Osteocyte (in vitro differentiated cells): Measurements from ENCODE around the gene CAMK1D. TPM values are rescaled to one million over a fixed set of nuclear protein-coding genes. Genes with fewer than 3 reads are reported as not detected.

Source experiments
- DNase-seq: peaks from one replicate; pipeline ENCODE4 v3.0.0; 2021; ENCODE audit warnings: mixed read lengths; ENCODE audit not compliant: unreplicated experiment; ENCODE audit errors: extremely low spot score
- H3K27ac Mint-ChIP-seq: one replicate; pipeline ENCODE4 v1.8.0; 2021; ENCODE audit warnings: mild to moderate bottlenecking, mixed read lengths; ENCODE audit not compliant: unreplicated experiment
- H3K27me3 Mint-ChIP-seq: one replicate; pipeline ENCODE4 v1.8.0; 2021; ENCODE audit warnings: mixed read lengths; ENCODE audit not compliant: unreplicated experiment
- H3K36me3 Mint-ChIP-seq: one replicate; pipeline ENCODE4 v1.8.0; 2021; ENCODE audit warnings: mixed read lengths; ENCODE audit not compliant: unreplicated experiment
- H3K4me1 Mint-ChIP-seq: one replicate; pipeline ENCODE4 v1.8.0; 2021; ENCODE audit warnings: mixed read lengths; ENCODE audit not compliant: unreplicated experiment
- H3K4me3 Mint-ChIP-seq: one replicate; pipeline ENCODE4 v1.8.0; 2021; ENCODE audit warnings: mild to moderate bottlenecking, moderate library complexity, mixed read lengths; ENCODE audit not compliant: unreplicated experiment
- H3K9me3 Mint-ChIP-seq: one replicate; pipeline ENCODE4 v1.8.0; 2021; ENCODE audit warnings: mixed read lengths; ENCODE audit not compliant: unreplicated experiment
- total RNA-seq: library from RNA; stranded (reverse); gene quantifications from 2 replicates; pipeline ENCODE4 v1.2.1, GENCODE V29; 2021
- TF ChIP-seq, protein P1 (sequence below): fragments of 200-600 bp; sonication (generic); IDR thresholded peaks from 2 replicates; pipeline ENCODE4 v1.5.0; 2021; ENCODE audit warnings: antibody characterized with exemption, mild to moderate bottlenecking, moderate library complexity

Gene CAMK1D
- total RNA-seq, 1 donor from 2014 or later = 13.7 TPM

GRCh38 chr10:12675186-12675585 is 325.8 kb downstream of the CAMK1D start:
- H3K4me1 Mint-ChIP-seq = no peaks in the 10 kb centered on the region
- peaks cover 1% of the 10 kb centered on the region for H3K36me3 Mint-ChIP-seq
- no peak overlapping the region for H3K4me3 Mint-ChIP-seq
- H3K27ac Mint-ChIP-seq = no peak overlapping the region
- peaks cover 19% of the 10 kb centered on the region for H3K9me3 Mint-ChIP-seq
- H3K27me3 Mint-ChIP-seq = no peaks in the 10 kb centered on the region
- DNase-seq = no peak
- TF ChIP-seq, protein P1, sequence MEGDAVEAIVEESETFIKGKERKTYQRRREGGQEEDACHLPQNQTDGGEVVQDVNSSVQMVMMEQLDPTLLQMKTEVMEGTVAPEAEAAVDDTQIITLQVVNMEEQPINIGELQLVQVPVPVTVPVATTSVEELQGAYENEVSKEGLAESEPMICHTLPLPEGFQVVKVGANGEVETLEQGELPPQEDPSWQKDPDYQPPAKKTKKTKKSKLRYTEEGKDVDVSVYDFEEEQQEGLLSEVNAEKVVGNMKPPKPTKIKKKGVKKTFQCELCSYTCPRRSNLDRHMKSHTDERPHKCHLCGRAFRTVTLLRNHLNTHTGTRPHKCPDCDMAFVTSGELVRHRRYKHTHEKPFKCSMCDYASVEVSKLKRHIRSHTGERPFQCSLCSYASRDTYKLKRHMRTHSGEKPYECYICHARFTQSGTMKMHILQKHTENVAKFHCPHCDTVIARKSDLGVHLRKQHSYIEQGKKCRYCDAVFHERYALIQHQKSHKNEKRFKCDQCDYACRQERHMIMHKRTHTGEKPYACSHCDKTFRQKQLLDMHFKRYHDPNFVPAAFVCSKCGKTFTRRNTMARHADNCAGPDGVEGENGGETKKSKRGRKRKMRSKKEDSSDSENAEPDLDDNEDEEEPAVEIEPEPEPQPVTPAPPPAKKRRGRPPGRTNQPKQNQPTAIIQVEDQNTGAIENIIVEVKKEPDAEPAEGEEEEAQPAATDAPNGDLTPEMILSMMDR = no peak

DNA sequence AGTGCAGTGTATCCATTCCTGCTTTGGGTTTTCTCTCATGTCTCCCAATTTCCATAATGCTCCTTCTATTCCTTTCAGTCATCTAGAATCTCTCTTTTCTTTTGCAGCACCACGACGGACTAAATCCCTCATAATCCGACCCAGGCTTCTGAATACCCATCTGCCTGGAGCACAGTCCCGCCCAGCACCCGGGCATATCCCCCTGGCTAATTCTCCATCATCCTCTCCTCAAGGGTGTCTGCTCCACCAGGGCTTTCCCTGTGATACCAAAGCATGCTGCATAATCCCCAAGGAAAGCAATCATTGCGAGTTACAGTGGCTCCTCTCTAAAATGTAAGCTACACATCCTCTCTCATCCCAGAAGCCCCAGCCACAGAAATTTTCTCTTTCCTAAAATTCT is 330.3 kb downstream of the CAMK1D start:
- peaks cover 14% of the 10 kb centered on the region for H3K9me3 Mint-ChIP-seq
- H3K4me3 Mint-ChIP-seq = no peak overlapping the region

DNA sequence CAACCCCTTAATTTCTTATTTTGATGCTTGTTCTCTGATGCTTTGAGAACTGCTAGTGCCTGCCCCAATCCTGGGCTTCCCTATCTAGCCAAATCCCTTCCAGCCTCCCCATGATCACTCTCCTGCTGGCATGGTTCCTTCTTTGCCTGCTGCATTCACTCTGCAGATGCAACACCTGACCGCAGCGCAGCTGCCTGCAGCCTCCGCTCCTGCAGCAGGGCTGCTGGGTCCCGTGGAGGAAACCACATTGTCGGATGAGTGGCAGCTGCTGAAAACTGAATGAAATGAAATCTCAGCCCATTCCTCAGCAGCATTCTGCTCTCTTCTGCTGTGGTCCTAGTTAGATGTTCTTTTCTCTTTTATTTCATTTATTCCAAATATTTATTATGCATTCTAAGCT is 331.9 kb downstream of the CAMK1D start:
- Mint-ChIP-seq H3K27ac (no peak overlapping the region), H3K9me3 (peaks cover 14% of the 10 kb centered on the region), H3K27me3 (no peaks in the 10 kb centered on the region), H3K4me3 (no peak overlapping the region), H3K36me3 (no peaks in the 10 kb centered on the region), H3K4me1 (peaks cover 10% of the 10 kb centered on the region)
- TF ChIP-seq, protein P1 = no peak
- DNase-seq = no peak

More for the DNA sequence above, 330.3 kb downstream of the CAMK1D start:
- no peaks in the 10 kb centered on the region for H3K27me3 Mint-ChIP-seq
- no peaks in the 10 kb centered on the region for H3K36me3 Mint-ChIP-seq
- DNase-seq = no peak
- no peak overlapping the region for H3K27ac Mint-ChIP-seq
- TF ChIP-seq, protein P1 = no peak
- H3K4me1 Mint-ChIP-seq = peaks cover 2% of the 10 kb centered on the region

DNA sequence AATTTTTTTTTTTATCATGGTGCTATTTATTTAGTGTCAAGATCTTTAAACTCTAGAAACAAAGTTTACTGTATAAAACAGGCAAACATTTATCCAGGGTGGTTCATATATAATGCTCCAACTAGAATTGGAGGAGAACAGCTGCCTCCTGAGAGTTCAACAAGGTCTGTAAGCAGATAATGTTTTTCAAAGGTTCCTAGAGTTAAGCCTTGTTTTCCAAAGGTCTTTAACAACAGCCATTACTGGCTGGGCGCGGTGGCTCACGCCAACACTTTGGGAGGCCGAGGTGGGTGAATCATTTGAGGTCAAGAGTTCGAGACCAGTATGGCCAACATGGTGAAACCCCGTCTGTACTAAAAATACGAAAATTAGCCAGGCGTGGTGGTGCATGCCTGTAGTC is 335.4 kb downstream of the CAMK1D start:
- no peaks in the 10 kb centered on the region for H3K27me3 Mint-ChIP-seq

GRCh38 chr10:12685261-12686058 is 336.1 kb downstream of the CAMK1D start:
- peaks cover 12% of the 10 kb centered on the region for H3K4me1 Mint-ChIP-seq
- H3K27me3 Mint-ChIP-seq = no peaks in the 10 kb centered on the region
- DNase-seq = no peak
- H3K4me3 Mint-ChIP-seq = no peak overlapping the region
- peak overlapping the region; percentile 4 for H3K27ac Mint-ChIP-seq
- H3K36me3 Mint-ChIP-seq = no peaks in the 10 kb centered on the region
- no peaks in the 10 kb centered on the region for H3K9me3 Mint-ChIP-seq
- TF ChIP-seq, protein P1 = no peak

More for the DNA sequence above, 335.4 kb downstream of the CAMK1D start:
- TF ChIP-seq, protein P1 = no peak
- DNase-seq = no peak
- H3K4me1 Mint-ChIP-seq = peaks cover 10% of the 10 kb centered on the region
- no peak overlapping the region for H3K27ac Mint-ChIP-seq
- H3K4me3 Mint-ChIP-seq = no peak overlapping the region
- H3K9me3 Mint-ChIP-seq = no peaks in the 10 kb centered on the region
- H3K36me3 Mint-ChIP-seq = no peaks in the 10 kb centered on the region
